Measurements from ENCODE around the gene COL27A1. TPM values are rescaled to one million over a fixed set of nuclear protein-coding genes. Genes with fewer than 3 reads are reported as not detected.

COL27A1 gene
- total and polyA plus RNA-seq, 12 donors: 3.1 to 35.8 (median 5.1) TPM

- no peak for TF ChIP-seq CTCF (IDR thresholded peaks at IDR 0.05)
- intact Hi-C loops (cut with DNase I): loop anchor here in 1 of 10 donors (2.0 kb wide), 1 partner anchor 34 kb away; no protein-coding TSS in a partner anchor
- WGBS, 2 donors: 88 to 89% methylated on average over 6 of the region's 6 CpGs
- DNase-seq: no peak
- Histone ChIP-seq H3K27ac (no peak overlapping the region), H3K36me3 (no peaks in the 10 kb centered on the region), H3K4me1 (peaks cover 2 to 13% (median 8%) of the 10 kb centered on the region in 9 donors), H3K9me3 (no peaks in the 10 kb centered on the region), H3K27me3 (peaks cover 0 to 18% (median under 1%) of the 10 kb centered on the region in 7 donors), H3K4me3 (no peak overlapping the region)
- ATAC-seq: no peak
These were observed 8.6 kb upstream of the COL27A1 start for GRCh38 chr9:114146735-114147134.

DNA sequence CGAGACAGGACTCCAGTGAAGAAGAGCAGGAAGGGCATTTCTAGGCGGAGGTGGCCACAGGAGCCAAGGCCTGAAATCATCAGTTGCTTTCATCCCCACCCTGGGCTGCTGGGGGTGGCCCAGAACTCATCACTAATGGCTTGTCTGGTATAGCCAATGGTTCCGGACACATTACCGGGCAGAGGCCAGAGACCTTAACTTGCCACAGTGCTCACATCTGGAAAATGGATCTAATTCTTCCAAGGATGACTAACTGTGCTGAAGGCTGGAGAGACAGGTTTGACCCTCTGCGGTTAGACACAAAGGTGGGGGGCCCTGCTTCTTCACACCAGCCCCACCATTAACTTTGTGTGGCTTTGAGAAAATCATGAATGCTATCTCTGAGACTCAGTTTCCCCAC lies 6.2 kb upstream of the COL27A1 start:
- no peak for TF ChIP-seq CTCF (IDR thresholded peaks at IDR 0.05)
- DNase-seq: no peak
- no peak for ATAC-seq
- Histone ChIP-seq H3K36me3 (no peaks in the 10 kb centered on the region), H3K27me3 (peaks cover 0 to 40% (median 25%) of the 10 kb centered on the region in 7 donors), H3K9me3 (no peaks in the 10 kb centered on the region), H3K27ac (no peak overlapping the region), H3K4me3 (no peak overlapping the region), H3K4me1 (peaks cover 0 to 13% (median 7%) of the 10 kb centered on the region in 9 donors)
- 96 to 97% methylated on average over 5 of the region's 5 CpGs for whole genome bisulfite sequencing, 2 donors
- intact Hi-C loops (cut with DNase I): no loop called here

GRCh38 chr9:114149765-114150340 lies 5.5 kb upstream of the COL27A1 start:
- intact Hi-C loops (cut with DNase I): loop anchor here in 8 of 10 donors (2.0 to 10.0 kb wide), 8 partner anchors 43 to 145 kb away; no protein-coding TSS in a partner anchor
- no peak for TF ChIP-seq CTCF (IDR thresholded peaks at IDR 0.05)
- 76 to 84% methylated on average over 4 of the region's 4 CpGs for WGBS, 2 donors
- H3K4me3 ChIP-seq: no peak overlapping the region
- no peaks in the 10 kb centered on the region for H3K36me3 ChIP-seq
- H3K4me1 ChIP-seq: peaks cover 4 to 19% (median 14%) of the 10 kb centered on the region in 9 donors
- peaks cover 0 to 47% (median 32%) of the 10 kb centered on the region in 7 donors for H3K27me3 ChIP-seq
- H3K27ac ChIP-seq: no peak overlapping the region
- DNase-seq (peak in 1 of 2 donors; percentile 38), ATAC-seq (peak in 6 of 8 donors; percentile 46 to 60 (median 48))
- no peaks in the 10 kb centered on the region for H3K9me3 ChIP-seq

DNA sequence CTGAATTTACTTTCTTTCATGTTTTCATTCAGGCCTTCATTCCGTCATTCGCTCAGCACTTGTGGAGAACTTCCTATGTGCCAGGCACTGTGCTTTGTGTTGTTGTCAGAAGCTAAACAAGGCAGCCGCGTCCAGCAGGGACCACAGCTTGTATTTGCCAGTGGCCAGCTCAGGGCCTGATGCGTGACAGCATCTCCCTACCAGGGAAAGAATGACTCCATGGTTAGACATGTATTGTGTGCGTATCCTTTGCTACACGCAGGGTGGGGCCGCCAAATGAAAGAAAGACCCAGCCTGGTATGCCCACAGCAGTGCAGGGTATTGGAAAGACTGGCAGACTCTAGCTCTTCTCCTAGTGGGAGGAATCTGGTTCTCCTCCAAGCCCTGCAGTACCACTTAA lies 4.7 kb upstream of the COL27A1 start:
- H3K36me3 ChIP-seq: no peaks in the 10 kb centered on the region
- TF ChIP-seq CTCF (IDR thresholded peaks at IDR 0.05): peak in 1 of 9 donors; percentile 4
- H3K4me3 ChIP-seq: no peak overlapping the region
- ATAC-seq: no peak
- H3K9me3 ChIP-seq: no peaks in the 10 kb centered on the region
- intact Hi-C loops (cut with DNase I): loop anchor here in 8 of 10 donors (2.0 to 10.0 kb wide), 8 partner anchors 43 to 144 kb away; no protein-coding TSS in a partner anchor
- DNase-seq: no peak
- H3K4me1 ChIP-seq: peaks cover 4 to 23% (median 18%) of the 10 kb centered on the region in 9 donors
- H3K27ac ChIP-seq: no peak overlapping the region
- peaks cover 0 to 54% (median 34%) of the 10 kb centered on the region in 7 donors for H3K27me3 ChIP-seq
- WGBS, 2 donors: 77 to 83% methylated on average over 8 of the region's 8 CpGs

All from heart right ventricle (tissue), 16 donors.